ENCODE measurements around the gene ATP6V0A4.
"Not testable (repeated sequence)": the region's sequence is repeated elsewhere in the genome, so short reads cannot be mapped to it uniquely, and the experiment has no call there.

The ATP6V0A4 gene

DNA sequence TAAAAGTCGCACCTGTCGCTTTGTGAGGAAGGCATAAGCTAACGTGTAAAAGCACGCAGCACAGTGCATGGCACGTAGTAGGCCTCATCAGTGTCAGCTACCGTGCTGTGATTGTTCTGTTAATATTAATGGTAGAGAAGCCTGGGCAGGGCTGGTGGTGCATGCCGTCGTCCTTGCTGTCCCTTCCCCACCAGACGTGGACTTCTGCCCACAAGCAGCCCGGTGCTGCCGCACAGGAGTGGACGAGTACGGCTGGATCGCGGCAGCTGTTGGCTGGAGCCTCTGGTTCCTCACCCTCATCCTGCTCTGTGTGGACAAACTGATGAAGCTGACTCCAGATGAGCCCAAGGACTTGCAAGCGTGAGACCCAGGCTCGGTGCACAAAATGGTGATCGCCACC is 4.7 kb upstream of the ATP6V0A4 start:
- DNase-seq (ENCODE audit: low read depth), result no peak

DNA sequence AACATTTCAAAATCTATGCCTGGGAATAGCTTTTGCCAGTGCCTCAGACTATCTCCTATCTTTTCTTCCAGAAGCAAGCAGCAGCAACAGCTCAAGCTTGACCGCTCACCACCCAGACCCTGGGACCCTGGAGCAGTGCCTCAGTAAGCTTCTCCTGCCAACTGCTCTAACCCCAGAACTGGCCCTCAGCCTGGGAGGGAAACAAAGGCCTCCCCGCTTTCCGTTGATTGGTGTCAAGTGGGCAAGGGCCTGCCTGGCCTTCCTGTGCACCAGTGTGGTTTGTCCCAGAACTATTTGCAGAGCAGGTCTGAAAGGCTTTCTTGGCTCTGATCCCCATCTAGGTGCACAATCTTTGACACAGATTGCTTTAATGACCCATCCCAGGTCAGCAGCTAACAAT is 3.3 kb upstream of the ATP6V0A4 start:
- no peak for DNase-seq (ENCODE audit: low read depth)

- no peak for DNase-seq (ENCODE audit: low read depth)
These were observed 1.5 kb upstream of the ATP6V0A4 start for GRCh38 chr7:138799336-138800000.

DNA sequence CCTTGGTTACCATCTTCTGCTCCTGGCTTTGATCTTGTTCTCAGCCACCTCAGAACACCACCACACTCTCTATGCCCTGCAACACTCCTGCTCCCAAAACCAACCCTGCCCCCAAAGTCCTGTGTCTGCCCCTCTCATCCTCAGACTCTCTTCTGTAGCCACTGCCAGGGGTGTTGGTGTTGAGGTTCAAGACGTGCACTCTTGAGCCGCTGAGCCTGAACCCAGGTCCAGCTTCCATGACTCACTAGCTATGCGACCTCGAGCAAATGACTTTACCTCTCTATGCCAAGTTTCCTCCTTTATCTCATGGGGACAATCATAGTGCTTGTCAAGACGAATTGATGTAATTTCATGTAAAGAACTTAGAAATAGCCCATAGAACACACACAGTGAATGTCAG is 840 bp upstream of the ATP6V0A4 start:
- no peak for DNase-seq (ENCODE audit: low read depth)

DNA sequence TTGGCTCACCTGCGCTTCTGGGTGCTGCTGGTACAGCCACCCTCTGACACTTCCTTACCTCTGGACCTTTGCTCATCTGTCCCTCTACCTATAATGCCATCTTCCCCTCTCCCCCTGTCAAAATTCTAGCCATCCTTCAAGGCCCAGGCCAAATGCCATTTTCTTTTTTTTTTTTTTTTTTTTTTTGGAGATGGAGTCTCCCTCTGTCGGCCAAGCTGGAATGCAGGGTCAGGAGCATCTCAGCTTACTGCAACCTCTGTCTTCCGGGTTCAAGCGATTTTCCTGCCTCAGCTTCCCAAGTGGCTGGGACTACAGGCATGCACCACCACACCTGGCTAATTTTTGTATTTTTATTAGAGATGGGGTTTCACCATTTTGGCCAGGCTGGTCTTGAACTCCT is 950 bp downstream of the ATP6V0A4 start:
- DNase-seq (ENCODE audit: low read depth), result not testable (repeated sequence)

GRCh38 chr7:138796038-138796615 is 1.9 kb downstream of the ATP6V0A4 start:
- no peak for DNase-seq (ENCODE audit: low read depth)

GRCh38 chr7:138785587-138786437 is 12.2 kb downstream of the ATP6V0A4 start:
- no peak for DNase-seq (ENCODE audit: low read depth)

DNA sequence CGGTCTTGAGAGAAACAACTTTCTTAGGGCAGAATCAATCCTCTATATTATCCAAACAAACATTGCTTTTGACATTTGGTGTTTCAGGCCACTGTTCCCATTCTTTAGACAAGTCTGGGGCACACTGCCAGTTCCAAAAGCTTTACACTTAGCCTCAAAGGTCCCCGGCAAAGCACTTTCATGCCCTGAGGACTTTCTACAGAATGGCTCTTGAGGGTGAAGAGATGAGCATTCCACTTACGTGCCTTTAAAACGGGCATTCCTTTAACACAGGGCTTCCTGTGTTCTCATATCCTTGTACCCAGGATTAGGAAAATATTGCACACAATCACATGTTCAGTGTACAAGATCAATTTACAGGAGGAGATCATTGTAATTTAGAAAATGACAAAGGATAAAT is 13.3 kb downstream of the ATP6V0A4 start:
- DNase-seq (ENCODE audit: low read depth), result no peak

GRCh38 chr7:138781004-138781403 is 17.0 kb downstream of the ATP6V0A4 start:
- no peak for DNase-seq (ENCODE audit: low read depth)

DNA sequence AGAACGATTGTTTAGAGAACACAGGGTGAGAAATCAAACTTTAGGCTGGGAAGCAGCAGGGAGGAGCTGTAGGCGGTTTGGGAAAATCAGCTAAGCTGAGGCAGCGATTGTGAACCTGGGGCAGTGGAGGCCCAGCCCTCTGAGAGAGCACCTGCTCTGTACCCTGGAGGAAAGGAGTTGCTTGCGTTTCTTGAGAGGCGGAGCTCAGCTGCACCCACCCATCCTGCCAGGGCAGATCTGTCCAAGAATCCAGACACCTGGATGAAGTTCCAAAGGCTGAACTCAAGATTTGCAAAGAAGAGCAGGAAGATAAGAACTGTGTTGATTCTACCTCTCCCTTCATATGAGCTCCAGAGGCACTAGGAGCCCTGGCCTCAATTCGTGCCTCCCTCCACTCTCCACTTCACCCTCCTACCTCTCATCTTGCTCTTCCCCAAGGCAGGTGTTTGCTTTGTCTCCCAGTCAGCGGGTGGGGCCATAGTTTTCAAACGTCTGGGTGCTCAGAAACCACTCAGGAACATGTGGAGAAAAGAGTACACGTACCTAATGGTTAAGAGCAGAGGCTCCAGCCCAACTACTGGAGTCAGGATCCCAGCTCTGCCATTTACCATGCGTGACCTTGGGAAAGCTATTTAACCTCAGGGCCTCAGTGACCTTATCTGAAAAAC is 21.7 kb downstream of the ATP6V0A4 start:
- no peak for DNase-seq (ENCODE audit: low read depth)

DNA sequence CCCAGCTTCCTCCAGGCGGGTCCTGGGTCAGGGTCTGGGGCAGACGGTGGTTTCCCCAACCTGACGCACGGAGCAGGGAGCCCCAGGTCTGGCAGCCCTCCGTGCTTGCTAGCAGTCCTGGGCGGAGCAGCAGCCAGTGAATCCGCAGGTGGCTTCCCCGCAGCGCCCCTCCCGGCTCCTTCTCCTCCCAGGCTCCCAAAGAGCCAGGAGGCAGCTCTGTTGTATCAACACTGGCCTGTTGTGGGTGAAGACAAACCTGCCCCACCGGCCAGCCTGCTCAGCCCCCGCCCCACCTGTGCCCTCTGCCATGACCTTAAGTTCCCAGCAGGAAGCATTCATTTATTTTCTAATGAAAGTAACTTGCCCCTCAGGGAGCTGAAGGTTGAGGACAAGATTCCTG is 24.2 kb downstream of the ATP6V0A4 start:
- DNase-seq (ENCODE audit: low read depth), result no peak

DNA sequence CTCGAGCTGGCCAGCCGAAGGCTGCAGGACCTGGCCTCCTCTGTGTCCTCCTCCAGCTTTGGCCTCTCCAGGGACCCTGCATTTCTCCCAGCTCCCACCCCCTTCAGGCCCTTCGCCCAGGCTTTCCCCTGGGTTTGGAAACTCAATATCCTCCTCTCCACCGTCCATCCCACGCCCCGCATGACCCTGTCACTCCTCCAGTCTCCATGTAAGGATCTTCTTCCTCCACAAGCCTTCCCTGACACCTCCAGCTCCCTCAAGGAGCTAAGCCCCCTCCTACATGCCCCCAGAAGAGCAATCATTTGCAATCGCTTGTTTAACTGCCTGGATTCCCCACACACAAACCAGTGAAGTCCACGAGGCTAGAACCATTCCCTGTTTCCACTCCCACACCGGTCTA is 24.8 kb downstream of the ATP6V0A4 start:
- DNase-seq (ENCODE audit: low read depth), result no peak

DNA sequence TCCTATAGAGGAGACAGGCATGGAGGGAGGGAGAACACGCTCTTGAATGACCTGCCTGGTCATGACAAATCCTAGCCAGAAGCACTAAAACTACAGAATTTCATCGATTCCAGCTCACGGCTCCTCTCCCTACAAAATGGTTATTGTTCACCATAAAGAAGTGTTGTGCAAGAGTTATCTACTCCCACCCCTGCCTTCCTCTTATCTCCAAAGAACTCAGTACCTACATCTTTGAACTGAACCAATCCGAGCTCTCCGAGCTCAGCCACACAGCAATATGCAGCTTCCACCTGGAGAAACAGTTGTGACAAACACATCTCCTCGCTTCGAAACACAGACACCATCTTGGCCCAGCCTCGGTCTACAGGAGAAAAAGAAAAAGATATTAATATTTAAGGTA is 27.1 kb downstream of the ATP6V0A4 start:
- no peak for DNase-seq (ENCODE audit: low read depth)

DNA sequence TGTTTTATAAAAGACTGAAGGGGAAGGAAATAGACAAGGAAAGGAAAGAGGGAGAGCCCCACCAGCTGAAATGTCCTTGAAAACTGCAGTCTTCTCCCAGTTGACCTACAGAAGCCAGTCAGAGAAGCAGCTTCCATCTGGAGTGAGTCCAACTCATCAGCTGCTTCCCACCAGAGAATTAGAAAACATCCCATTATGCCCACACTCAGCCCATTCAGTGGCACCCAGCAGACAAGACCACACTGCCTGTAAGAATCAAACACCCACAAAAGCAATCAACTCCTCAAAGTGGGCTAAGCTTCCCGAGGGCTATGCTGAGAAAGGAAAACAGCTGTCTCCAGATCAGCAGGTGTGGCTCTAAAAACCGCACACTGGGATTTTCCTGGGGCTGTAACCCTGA is 29.8 kb downstream of the ATP6V0A4 start:
- DNase-seq (ENCODE audit: low read depth), result no peak

DNA sequence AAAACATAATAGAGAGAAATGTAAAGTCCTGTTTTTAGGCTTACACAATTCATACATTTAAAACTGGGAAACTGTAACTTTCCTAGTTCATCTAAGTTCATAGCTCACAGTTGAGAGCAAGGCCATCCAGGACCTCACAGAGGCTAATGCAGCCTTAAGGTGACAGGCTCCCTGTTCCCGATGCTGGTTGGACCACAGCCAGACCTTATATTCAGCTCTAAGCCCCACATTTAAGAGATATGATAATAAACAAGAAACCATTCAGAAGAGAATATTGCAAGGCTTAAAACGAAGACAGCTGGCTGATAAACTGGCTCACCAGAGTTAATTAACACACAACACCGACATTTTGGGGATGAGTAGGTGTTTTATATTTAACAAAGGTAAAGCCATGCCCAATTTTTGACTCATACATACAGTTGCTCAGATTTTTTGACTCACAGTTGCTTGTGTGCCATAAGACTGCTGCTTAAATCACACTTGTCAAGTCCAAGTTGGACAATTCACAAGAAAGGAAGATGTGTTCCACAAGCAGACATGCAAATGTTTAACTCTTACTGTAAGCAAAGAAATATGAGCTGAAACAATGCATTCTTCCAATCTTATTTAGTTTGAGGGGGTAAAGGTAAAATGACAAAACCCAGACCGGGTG is 41.3 kb downstream of the ATP6V0A4 start:
- no peak for DNase-seq (ENCODE audit: low read depth)

- no peak for DNase-seq (ENCODE audit: low read depth)
These were observed 42.0 kb downstream of the ATP6V0A4 start for GRCh38 chr7:138755842-138756590.

GRCh38 chr7:138755331-138755747 is 42.7 kb downstream of the ATP6V0A4 start:
- no peak for DNase-seq (ENCODE audit: low read depth)

DNA sequence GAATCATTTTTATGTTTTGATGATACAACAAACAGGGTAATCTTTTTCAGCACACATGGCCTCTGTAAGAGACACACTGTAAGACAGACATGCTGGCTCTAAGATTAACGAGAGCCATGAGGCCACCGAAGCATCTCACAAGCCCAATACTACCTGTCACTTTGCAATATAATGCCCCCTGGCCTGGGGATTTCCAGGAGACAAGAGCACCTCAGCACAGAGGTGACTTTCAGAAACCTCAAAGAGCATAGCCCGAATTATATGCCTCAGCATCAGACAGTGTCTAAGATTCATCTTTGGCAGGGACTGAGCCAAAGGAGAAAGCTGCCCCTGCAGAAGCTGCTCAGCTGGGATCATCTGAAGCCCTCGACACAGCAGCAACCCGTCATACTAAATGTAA is 44.4 kb downstream of the ATP6V0A4 start:
- no peak for DNase-seq (ENCODE audit: low read depth)

- no peak for DNase-seq (ENCODE audit: low read depth)
These were observed 44.9 kb downstream of the ATP6V0A4 start for GRCh38 chr7:138753150-138753518.

GRCh38 chr7:138752518-138753149 is 45.4 kb downstream of the ATP6V0A4 start:
- DNase-seq (ENCODE audit: low read depth), result peak; percentile 95

DNA sequence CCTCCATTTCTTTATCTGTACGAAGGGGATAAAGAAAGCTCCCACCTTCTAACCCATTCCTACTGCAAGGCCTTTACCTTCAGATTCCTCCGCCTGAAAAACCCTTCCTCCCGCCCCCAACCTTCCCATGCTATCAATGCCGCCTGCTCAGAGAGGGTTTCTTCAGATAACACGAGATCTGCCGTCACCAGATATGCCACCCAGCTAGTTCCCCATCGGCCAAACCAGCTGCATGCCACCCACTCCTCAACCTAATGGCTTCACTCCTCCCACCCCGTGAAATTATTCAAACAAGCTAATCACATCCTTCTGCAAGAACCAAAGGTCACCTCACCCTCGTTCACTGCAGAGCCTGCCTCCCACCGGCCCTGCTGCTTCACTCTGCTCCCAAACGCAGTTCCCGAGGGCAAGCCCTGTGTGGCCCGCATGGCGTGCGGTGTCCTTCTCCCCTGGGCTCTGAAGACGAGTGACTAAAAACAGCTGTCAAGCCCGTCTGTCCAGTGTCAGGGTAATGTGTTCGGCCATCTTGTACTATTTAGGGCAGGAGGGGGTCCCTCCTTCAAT is 47.0 kb downstream of the ATP6V0A4 start:
- DNase-seq (ENCODE audit: low read depth), result no peak

Measured in stimulated activated CD4-positive, alpha-beta T cell treated with anti-CD3 and anti-CD28 coated beads, Interleukin-2, amount 100 ng/mL, for 4 hours (primary cell).